GM10266 (cell line): ENCODE data around the gene GAN.
"Not testable (repeated sequence)": the region's sequence is repeated elsewhere in the genome, so short reads cannot be mapped to it uniquely, and the experiment has no call there.

Source experiments
- DNase-seq: peaks from one replicate; pipeline ENCODE4 v3.0.0; 2012; ENCODE audit errors: extremely low spot score
- CTCF ChIP-seq: IDR thresholded peaks from 2 replicates; pipeline ENCODE4 v1.5.1; 2012; ENCODE audit warnings: mild to moderate bottlenecking, low read depth; ENCODE audit not compliant: control insufficient read depth, insufficient read depth; ENCODE audit errors: missing control alignments

Gene GAN

GRCh38 chr16:81421126-81421525 lies 106.4 kb downstream of the GAN start:
- TF ChIP-seq CTCF, result no peak

GRCh38 chr16:81421536-81421935 lies 106.8 kb downstream of the GAN start:
- no peak for DNase-seq
- no peak for TF ChIP-seq CTCF

More at GRCh38 chr16:81421126-81421525, 106.4 kb downstream of the GAN start:
- DNase-seq, result no peak

- not testable (repeated sequence) for DNase-seq
Measured at GRCh38 chr16:81422153-81422552, 107.4 kb downstream of the GAN start.

GRCh38 chr16:81424771-81425170 lies 110.0 kb downstream of the GAN start:
- no peak for TF ChIP-seq CTCF
- DNase-seq, result peak; percentile 45

- TF ChIP-seq CTCF, result no peak
Measured at GRCh38 chr16:81427219-81427618, 112.5 kb downstream of the GAN start.

GRCh38 chr16:81429045-81429521 lies 114.3 kb downstream of the GAN start:
- no peak for DNase-seq
- TF ChIP-seq CTCF, result peak; percentile 20

More at GRCh38 chr16:81427219-81427618, 112.5 kb downstream of the GAN start:
- DNase-seq, result no peak

GRCh38 chr16:81431554-81432353 lies 117.0 kb downstream of the GAN start:
- DNase-seq, result no peak
- TF ChIP-seq CTCF, result no peak

GRCh38 chr16:81432937-81433557 lies 118.3 kb downstream of the GAN start:
- TF ChIP-seq CTCF, result no peak
- DNase-seq, result no peak
